ENCODE results near the gene PLA2G7.

PLA2G7 gene

DNA sequence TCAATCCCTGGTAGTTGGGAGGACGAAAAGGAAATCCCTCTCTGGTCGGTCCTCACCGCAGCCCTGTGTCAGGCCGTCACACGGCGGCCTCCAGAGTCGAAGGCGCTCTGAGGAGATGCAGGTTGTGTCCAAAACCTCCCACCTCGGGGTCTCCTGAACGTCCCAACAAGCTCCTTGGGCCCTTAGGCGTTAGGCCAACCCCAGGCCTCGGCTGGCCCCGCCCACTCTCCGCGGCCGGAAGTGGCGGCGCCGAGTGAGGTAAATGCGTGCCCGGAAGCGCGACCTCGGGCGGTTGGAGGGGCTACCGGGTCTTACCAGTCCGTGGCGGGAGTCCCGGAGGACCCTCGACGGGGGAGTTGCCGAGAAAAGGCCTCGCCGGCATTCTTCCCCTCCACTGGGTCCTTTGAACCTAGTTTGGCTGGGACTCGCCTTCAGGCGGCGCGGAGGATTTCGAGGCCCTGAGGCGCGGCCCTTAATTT is 47.5 kb downstream of the PLA2G7 start, which contains the start of gene TDRD6:
TSS of gene TDRD6 (plus strand) at position 267 of the 479 bp plus-strand sequence. CDS start 244 bp downstream, outside the sequence.
- no peak for DNase-seq

DNA sequence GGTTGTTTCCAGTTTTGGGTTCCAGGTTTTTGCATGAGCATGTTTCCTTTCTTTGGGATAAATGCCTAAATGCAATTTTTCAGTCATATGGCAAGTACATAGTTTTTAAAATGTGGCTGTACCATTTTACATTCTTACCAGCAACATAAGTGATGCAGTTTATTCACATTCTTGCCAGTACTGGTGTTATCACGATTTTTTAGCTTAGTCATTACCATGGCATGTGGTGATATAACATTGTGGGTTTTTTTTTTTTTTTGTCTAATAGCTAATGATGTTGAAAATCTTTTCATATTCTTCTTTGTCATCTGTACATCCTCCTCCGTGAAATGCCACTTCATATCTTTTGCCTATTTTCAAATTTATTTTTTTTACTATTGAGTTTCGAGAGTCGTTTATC is 50.4 kb downstream of the PLA2G7 start:
- DNase-seq, result no peak

DNA sequence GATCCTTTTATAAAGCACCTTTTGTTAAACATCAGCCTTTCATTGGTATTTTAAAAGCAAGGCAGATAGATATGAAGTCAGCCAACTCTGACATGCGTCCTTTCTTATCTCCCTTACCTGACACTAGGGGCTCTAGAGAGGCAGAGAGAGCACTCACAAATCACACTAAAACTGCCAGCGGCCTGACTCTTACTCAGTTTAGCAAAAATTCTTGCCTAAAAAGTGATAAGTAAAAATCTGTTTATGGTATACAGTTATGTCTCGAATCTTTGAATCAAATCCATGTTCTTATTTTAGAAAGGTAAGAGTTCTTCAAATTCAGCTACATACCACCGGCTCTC is 57.9 kb downstream of the PLA2G7 start:
- no peak for DNase-seq

DNA sequence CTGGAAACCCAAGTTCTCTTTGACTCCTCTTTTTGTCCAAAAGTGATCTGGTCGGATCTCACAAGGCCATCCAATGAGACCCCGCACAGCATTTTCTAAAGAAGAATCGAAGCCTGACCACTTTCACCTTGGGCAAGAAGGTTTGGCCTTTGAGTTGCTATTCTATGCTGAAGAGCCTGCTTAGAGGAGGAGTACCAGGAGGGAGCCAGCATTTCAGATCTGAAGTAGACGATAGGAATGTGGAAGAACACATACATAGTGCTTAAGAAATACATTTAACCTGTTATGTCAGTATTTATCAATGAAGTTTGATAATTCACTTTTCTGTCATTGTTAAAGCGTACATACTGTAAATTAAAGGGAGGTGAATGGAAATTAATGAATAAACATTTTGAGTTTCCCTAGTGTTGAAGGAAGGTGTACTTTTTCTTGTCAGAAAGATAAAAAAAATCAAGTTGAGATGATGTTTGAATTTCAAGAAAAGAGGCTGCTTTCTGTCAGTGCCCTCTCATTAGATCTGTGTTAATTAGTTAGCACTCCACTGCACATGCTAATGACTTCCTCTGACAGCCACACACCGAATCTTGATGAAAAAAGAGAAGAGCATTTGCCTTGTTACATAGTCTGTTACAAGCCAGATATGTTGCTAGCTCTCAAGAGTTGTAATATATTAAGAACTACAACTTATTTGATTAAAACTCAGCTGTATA is 58.4 kb downstream of the PLA2G7 start:
- no peak for DNase-seq

DNA sequence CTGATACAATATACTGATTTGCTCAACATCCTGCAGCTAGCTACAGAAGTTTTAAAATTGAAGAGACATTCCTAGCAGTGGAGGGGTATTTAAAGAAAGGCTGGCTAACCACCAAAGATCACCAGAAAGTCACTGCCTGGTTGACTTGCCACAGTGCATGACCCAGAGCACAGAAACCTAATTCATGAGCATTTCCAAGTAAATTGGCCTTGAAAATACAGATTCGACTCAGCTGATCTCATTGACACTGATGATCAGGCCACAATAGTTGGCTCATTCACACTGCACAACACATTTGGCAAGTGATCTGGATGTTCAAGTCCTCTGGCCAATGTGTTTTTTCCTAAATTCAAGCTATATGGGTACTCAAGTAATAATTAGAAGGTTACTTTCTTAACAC is 60.8 kb downstream of the PLA2G7 start:
- DNase-seq, result no peak

DNA sequence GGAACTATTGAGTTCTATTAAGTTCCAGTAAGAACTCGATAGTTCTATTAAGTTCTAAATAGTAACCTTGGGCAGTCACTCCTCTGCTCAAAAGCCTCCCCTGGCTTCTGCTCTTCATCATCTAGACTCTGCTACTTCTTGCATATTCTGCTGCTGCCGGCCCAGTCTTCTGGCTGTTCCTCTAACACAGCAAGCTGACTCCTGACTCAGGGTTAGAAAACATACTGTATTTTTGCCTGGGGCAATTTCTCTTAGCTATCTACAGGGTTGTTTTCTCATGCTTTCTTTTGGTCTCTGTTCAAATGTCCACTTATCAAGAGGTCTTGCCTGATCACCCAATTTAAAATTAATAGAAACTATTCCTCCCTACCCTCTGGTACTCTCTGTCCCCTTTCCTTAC is 67.8 kb downstream of the PLA2G7 start:
- no peak for DNase-seq

DNA sequence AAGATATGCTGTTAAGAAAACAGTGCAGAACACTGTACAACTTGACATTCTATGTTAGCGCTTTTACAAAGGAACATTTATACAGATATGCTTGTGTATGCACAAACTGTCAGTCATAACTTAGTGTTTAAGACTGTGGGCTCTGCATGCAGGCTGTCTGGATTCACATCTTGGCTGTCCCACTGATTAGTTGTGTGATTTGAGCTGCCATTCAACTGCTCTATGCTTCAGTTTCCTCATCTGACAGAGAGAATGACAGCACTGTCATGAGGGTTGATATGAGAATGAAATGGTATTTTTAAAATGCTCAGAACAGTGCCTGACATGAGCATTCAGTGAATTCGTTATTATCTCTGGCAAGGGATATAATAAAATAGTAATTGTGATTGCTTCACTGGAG is 73.7 kb downstream of the PLA2G7 start:
- no peak for DNase-seq

DNA sequence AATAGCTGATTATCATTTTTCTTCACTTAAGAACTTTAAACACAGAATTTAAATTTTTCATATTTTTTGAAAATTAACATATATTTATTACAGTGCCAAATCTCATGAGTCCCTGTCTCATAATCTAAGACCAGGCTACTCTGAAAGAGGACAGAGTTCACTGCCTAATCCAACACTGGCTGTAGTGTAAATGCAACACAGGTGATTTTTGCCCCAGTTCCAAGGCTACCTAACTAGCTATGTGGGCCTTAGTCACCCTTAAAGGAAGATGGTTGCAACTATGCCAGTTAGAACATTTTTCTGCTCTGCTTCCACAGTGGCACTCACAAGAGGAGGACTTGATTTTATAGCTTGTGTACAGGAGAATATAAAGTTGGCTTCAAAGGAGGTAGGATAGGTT is 77.5 kb downstream of the PLA2G7 start:
- no peak for DNase-seq

DNA sequence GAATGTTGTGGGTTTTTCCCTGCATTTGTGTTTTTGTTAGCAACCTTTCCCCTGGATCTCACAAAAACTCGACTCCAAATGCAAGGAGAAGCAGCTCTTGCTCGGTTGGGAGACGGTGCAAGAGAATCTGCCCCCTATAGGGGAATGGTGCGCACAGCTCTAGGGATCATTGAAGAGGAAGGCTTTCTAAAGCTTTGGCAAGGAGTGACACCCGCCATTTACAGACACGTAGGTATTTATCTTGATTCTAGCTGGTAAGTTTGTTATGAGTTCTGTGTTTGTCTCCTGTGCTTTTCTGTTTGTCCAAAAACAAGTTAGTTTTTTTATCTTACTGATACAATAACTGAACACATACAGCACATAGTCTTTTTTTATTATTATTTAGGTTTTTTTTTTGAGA is 79.4 kb downstream of the PLA2G7 start:
- peak; percentile 17 to 21 for DNase-seq
